ENCODE results near the gene FFAR3. TPM values are rescaled to one million over a fixed set of nuclear protein-coding genes. Genes with fewer than 3 reads are reported as not detected.

FFAR3 gene
- total RNA-seq, 1 donor from 2014 or later: not detected

DNA sequence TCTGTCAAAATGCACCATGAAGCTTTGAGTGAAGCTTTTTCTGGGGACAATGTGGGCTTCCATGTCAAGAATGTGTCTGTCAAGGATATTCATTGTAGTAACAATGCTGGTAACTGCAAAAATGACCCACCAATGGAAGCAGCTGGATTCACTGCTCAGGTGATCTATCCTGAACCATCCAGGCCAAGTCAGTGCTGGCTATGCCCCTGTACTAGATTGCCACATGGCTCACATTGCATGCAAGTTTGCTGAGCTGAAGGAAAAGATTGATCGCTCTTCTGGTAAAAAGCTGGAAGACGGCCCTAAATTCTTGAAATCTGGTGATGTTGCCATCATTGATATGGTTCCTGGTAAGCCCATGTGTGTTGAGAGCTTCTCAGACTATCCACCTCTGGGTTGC, 25.3 kb downstream of the FFAR3 start:
- Histone ChIP-seq H3K36me3 (ENCODE audit: control insufficient read depth, insufficient read depth, low read length) (no peaks in the 10 kb centered on the region), H3K27me3 (ENCODE audit: control insufficient read depth, insufficient read depth, low read length) (no peaks in the 10 kb centered on the region), H3K4me3 (ENCODE audit: low read depth, low read length) (no peak overlapping the region)
- TF ChIP-seq, protein P1, sequence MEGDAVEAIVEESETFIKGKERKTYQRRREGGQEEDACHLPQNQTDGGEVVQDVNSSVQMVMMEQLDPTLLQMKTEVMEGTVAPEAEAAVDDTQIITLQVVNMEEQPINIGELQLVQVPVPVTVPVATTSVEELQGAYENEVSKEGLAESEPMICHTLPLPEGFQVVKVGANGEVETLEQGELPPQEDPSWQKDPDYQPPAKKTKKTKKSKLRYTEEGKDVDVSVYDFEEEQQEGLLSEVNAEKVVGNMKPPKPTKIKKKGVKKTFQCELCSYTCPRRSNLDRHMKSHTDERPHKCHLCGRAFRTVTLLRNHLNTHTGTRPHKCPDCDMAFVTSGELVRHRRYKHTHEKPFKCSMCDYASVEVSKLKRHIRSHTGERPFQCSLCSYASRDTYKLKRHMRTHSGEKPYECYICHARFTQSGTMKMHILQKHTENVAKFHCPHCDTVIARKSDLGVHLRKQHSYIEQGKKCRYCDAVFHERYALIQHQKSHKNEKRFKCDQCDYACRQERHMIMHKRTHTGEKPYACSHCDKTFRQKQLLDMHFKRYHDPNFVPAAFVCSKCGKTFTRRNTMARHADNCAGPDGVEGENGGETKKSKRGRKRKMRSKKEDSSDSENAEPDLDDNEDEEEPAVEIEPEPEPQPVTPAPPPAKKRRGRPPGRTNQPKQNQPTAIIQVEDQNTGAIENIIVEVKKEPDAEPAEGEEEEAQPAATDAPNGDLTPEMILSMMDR (IDR thresholded peaks at IDR 0.05; ENCODE audit: insufficient read depth, low read length, severe bottlenecking): no peak
- DNase-seq (ENCODE audit: low read depth) (no peak), FAIRE-seq (no peak)

DNA sequence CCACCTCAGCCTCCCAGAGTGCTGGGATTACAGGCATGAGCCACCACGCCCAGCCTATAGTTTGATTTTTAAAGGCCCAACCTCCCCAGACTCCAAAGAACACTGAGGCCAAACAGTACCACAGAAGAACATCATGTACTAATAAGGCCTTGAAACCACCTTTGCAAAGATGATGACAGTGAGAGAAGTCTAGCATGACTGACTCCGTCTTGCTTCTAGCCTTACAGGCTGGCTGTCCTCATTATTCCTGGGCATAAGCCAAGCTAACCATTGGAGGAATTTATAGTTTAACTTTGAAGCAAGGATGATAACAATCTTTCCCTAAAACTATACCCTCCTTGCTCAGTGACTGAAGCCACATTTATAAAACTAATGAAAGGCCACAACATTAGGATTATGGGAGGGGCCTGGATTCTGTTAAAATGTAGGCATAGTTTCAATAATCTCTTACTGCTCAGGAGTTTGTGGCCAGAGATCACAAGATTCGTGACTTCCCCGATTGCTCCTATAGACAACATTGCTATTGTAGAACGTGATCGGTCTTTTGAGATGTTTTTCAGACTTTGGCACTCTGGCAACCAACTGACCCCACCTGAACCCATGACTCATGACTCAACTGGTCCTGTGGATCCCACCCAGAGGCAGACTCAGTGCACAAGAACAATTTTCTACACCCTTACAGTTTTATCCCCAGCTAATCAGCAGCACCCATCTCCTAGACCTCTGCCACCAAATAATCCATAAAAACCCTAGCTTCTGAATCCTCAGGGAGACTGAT, 30.2 kb downstream of the FFAR3 start:
- FAIRE-seq (no peak), DNase-seq (ENCODE audit: low read depth) (no peak)
- H3K27me3 ChIP-seq (ENCODE audit: control insufficient read depth, insufficient read depth, low read length): no peaks in the 10 kb centered on the region
- no peak overlapping the region for H3K4me3 ChIP-seq (ENCODE audit: low read depth, low read length)
- TF ChIP-seq, protein P1 (IDR thresholded peaks at IDR 0.05; ENCODE audit: insufficient read depth, low read length, severe bottlenecking): no peak
- H3K36me3 ChIP-seq (ENCODE audit: control insufficient read depth, insufficient read depth, low read length): no peaks in the 10 kb centered on the region

DNA sequence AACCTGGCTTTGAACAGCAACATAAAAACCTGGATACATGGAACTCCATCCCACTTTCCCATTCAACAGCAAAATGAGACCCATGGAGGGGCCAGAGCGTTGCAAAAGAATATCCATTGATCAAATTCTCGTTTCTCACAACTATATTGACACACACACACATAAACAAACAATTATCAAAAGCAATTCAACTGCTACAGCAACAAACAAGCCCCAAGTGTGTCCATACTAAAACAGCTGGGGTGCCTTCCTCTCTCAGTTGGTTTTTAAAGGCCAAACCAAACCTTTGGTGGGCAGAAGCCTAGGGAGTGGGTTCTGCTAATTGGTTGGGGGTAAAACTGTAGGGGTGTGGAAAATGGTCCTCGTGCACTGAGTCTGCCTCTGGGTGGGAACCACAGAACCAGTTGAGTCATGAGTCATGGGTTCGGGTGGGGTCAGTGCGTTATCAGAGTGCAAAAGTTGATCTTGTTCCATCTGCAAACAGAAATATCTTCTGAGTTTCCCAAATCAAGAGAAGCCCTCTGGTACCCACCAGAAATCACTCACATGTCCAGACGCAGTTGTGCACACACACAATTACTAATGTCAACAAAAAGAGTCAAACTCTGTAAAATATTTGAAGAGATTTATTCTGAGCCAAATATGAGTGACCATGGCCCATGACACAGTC, 31.1 kb downstream of the FFAR3 start:
- FAIRE-seq: no peak

DNA sequence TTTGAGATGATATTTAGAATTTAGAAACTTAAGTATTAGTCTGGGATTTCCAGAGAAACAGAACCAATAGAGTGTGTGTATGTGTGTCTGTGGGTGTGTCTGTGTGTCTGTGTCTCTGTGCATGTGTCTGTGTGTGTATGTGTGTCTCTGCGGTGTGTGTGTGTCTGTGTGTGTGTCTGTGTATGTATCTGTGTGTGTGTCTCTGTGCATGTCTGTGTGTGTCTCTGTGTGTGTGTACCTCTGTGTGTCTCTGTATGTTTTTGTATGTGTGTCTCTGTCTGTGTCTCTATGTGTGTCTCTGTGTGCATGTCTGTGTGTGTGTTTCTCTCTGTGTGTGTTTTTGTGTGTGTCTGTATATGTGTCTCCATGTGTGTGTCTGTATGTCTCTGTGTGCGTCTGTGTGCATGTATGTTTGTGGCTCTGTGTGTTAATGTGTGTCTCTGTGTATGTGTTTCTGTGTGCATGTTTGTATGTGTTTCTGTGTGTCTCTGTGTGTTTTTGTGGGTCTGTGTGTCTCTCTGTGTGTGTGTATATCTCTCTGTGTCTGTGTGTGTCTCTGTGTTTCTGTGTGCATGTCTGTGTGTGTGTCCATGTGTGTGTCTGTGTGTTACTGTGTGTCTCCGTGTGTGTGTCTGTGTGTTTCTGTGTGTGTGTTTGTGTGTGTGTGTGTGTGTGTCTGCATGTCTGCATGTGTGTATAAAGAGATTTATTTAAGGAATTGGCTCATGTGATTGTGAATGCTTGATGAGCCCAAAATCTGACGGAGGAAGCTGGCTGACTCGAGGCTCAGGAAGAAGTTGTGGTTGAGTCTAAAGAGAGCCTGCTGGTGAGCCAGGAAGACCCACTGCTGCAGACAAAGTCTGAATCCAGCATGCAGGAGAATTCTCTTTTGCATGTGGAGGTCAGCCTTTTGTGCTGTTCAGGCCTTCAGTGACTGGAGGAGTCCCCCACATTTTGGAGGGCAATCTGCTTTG, 34.8 kb downstream of the FFAR3 start:
- Histone ChIP-seq H3K27me3 (ENCODE audit: control insufficient read depth, insufficient read depth, low read length) (no peaks in the 10 kb centered on the region), H3K4me3 (ENCODE audit: low read depth, low read length) (no peak overlapping the region), H3K36me3 (ENCODE audit: control insufficient read depth, insufficient read depth, low read length) (no peaks in the 10 kb centered on the region)
- TF ChIP-seq, protein P1 (IDR thresholded peaks at IDR 0.05; ENCODE audit: insufficient read depth, low read length, severe bottlenecking): no peak
- DNase-seq (ENCODE audit: low read depth): no peak
- FAIRE-seq: peak; percentile 62

More for the DNA sequence above, 31.1 kb downstream of the FFAR3 start:
- TF ChIP-seq, protein P1 (IDR thresholded peaks at IDR 0.05; ENCODE audit: insufficient read depth, low read length, severe bottlenecking): no peak
- Histone ChIP-seq H3K27me3 (ENCODE audit: control insufficient read depth, insufficient read depth, low read length) (no peaks in the 10 kb centered on the region), H3K36me3 (ENCODE audit: control insufficient read depth, insufficient read depth, low read length) (no peaks in the 10 kb centered on the region), H3K4me3 (ENCODE audit: low read depth, low read length) (no peak overlapping the region)
- no peak for DNase-seq (ENCODE audit: low read depth)

DNA sequence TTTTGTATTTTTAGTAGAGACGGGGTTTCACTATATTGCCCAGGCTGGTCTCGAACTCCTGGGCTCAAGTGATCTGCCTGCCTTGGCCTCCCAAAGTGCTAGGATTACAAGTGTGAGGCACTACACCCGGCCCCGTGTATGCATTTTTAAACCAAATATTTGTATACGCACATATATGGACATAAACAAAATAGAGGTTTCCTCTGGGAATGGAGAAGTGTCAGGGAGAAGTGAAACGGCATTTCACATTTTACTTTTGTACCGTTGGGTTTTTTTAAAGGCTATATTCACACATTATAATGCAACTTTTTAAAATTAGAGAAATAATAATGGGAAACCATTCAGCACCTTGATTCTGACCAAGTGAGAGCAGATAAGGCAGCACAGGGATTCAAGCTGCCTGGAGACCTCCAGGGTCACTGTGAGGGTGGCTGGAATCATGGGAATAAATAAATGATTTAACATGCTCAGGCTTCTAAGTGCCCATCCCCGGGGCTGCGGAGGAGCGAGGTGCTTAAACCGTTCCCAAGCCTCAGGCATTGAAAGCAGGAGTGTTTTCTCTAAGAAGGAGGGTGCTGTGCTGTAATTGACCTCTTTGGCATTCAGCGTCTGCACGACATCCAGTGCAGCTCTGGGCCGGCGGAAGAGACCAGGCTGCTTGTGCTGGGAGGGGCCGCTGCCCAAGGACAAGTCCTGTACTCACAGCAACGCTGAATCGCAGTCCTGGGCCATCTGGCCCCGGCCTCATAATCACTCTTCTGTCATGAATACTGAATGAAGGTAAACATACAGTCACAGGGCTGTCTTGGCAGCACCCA, 37.3 kb downstream of the FFAR3 start:
- Histone ChIP-seq H3K4me3 (ENCODE audit: low read depth, low read length) (no peak overlapping the region), H3K27me3 (ENCODE audit: control insufficient read depth, insufficient read depth, low read length) (no peaks in the 10 kb centered on the region), H3K36me3 (ENCODE audit: control insufficient read depth, insufficient read depth, low read length) (no peaks in the 10 kb centered on the region)
- DNase-seq (ENCODE audit: low read depth) (no peak), FAIRE-seq (no peak)
- TF ChIP-seq, protein P1 (IDR thresholded peaks at IDR 0.05; ENCODE audit: insufficient read depth, low read length, severe bottlenecking): no peak
